Measurements from ENCODE around the gene NOS3.

The NOS3 gene

DNA sequence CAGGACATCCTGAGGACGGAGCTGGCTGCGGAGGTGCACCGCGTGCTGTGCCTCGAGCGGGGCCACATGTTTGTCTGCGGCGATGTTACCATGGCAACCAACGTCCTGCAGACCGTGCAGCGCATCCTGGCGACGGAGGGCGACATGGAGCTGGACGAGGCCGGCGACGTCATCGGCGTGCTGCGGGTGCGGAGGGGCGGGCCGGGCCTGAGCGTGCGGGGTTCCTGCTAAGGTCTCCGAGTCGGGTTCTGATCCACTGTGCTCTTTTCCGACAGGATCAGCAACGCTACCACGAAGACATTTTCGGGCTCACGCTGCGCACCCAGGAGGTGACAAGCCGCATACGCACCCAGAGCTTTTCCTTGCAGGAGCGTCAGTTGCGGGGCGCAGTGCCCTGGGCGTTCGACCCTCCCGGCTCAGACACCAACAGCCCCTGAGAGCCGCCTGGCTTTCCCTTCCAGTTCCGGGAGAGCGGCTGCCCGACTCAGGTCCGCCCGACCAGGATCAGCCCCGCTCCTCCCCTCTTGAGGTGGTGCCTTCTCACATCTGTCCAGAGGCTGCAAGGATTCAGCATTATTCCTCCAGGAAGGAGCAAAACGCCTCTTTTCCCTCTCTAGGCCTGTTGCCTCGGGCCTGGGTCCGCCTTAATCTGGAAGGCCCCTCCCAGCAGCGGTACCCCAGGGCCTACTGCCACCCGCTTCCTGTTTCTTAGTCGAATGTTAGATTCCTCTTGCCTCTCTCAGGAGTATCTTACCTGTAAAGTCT lies 23.1 kb downstream of the NOS3 start:
- no peak for DNase-seq (ENCODE audit: low read depth)
- H3K4me3 ChIP-seq (ENCODE audit: low read depth, low read length) = peak overlapping the region; percentile 23
- in situ Hi-C loops (cut with HindIII; ENCODE audit: low sequenced_read_pairs) = no loop called here
- TF ChIP-seq CTCF (IDR thresholded peaks at IDR 0.05; ENCODE audit: low read depth, low read length, missing control alignments) = no peak

DNA sequence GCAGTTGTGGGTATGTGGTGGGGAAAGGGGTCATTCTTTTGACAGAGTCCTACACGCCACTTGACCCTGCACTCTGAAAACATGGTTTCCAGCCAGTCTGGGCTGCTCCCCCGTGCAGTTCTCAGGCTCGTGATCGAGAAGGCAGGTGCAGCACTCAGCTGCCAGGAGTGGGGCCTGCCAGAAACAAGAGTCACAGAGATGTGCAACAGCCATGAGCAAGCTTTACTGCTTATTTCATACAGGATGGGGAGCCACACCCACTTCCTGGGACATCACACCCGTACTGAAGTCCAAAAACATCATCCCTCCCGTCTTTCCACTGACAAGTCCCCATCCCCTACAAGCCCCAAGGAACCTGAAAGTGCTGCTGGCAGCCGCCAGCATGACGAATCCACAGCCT lies 24.1 kb downstream of the NOS3 start:
- H3K4me3 ChIP-seq (ENCODE audit: low read depth, low read length) = no peak overlapping the region
- DNase-seq (ENCODE audit: low read depth) = no peak
- no peak for TF ChIP-seq CTCF (IDR thresholded peaks at IDR 0.05; ENCODE audit: low read depth, low read length, missing control alignments)
- in situ Hi-C loops (cut with HindIII; ENCODE audit: low sequenced_read_pairs) = no loop called here

DNA sequence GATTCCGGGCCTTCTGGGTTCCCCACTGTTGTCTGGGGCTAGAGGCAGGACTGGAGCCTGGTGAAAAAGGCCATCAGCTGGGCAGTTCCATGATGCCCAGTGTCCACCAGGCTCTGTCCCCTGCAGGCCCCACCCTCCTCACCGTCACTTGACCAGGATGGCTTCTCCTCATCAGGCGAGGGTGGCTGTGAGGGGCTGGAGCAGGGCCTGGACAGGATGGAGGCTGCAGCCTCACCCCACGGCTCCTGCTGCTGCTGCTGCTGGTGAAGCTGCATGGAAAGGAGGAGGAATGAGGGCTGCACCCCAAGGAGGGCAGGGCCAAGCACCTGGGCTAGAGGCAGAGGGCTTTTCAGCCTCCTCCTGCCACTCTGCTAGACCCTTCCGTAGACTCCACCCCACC lies 25.1 kb downstream of the NOS3 start:
- DNase-seq (ENCODE audit: low read depth) = no peak
- H3K4me3 ChIP-seq (ENCODE audit: low read depth, low read length) = no peak overlapping the region
- no peak for TF ChIP-seq CTCF (IDR thresholded peaks at IDR 0.05; ENCODE audit: low read depth, low read length, missing control alignments)
- in situ Hi-C loops (cut with HindIII; ENCODE audit: low sequenced_read_pairs) = no loop called here

DNA sequence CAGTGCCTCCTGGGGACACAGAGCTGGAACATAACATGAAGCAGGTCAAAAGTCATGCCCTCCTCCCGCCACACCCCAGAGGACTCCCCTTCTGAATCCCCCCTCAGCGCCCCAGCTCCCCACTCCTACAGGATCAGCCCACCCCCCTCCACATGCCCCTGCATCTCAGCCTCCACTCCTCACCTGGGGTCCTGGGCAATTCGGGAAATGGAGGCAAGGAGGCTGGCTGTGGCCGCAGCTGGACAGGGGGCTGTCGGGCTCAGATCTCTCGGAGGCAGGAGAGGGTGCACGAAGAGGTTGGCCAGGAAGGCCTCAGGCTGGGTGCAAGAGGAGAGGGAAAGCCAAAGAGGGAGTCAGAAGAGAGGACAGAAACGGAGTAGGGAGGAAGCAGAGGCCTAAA lies 25.7 kb downstream of the NOS3 start:
- no peak for TF ChIP-seq CTCF (IDR thresholded peaks at IDR 0.05; ENCODE audit: low read depth, low read length, missing control alignments)
- DNase-seq (ENCODE audit: low read depth) = no peak
- H3K4me3 ChIP-seq (ENCODE audit: low read depth, low read length) = no peak overlapping the region
- in situ Hi-C loops (cut with HindIII; ENCODE audit: low sequenced_read_pairs) = no loop called here

GRCh38 chr7:151016942-151017341 lies 26.1 kb downstream of the NOS3 start:
- no peak for TF ChIP-seq CTCF (IDR thresholded peaks at IDR 0.05; ENCODE audit: low read depth, low read length, missing control alignments)
- DNase-seq (ENCODE audit: low read depth) = no peak
- no peak overlapping the region for H3K4me3 ChIP-seq (ENCODE audit: low read depth, low read length)
- in situ Hi-C loops (cut with HindIII; ENCODE audit: low sequenced_read_pairs) = no loop called here

GRCh38 chr7:151017370-151017952 lies 26.6 kb downstream of the NOS3 start:
- TF ChIP-seq CTCF (IDR thresholded peaks at IDR 0.05; ENCODE audit: low read depth, low read length, missing control alignments) = no peak
- in situ Hi-C loops (cut with HindIII; ENCODE audit: low sequenced_read_pairs) = no loop called here
- no peak for DNase-seq (ENCODE audit: low read depth)
- H3K4me3 ChIP-seq (ENCODE audit: low read depth, low read length) = no peak overlapping the region
